Endothelial cell of umbilical vein (primary cell): ENCODE measurements around the gene TMEM179B. TPM values are rescaled to one million over a fixed set of nuclear protein-coding genes. Genes with fewer than 3 reads are reported as not detected.

ENCODE experiments used
- BruUV-seq: library from RNA; stranded (reverse); fragments of 400-500 nt; replicated peaks from 2 replicates; lab custom pipeline; 2021; lab: Mats Ljungman, UMichigan
- CTCF ChIA-PET: fragments of 300-600, 350-600 bp; sonication (Branson Sonifier 250); formaldehyde crosslinking; loops from one replicate; lab custom pipeline; 2021; ENCODE audit warnings: antibody characterized with exemption, inconsistent platforms; lab: Charles Lee
- POLR2A ChIA-PET: fragments of 300-600, 350-600 bp; sonication (Branson Sonifier 250); formaldehyde crosslinking; loops from one replicate; lab custom pipeline; 2021; ENCODE audit warnings: antibody characterized with exemption, inconsistent platforms; lab: Charles Lee
- DNase-seq: peaks from one replicate; pipeline ENCODE4 v3.0.0-alpha.2; 2011; ENCODE audit warnings: low read depth, low spot score
- FAIRE-seq: peaks from 2 replicates; lab custom pipeline; 2011; peaks lifted over from hg19 to GRCh38; lab: Jason Lieb, UNC
- H2AFZ ChIP-seq: 2 replicates; pipeline ENCODE4 v1.6.0; 2012; ENCODE audit warnings: low read depth, low read length, control low read depth, inconsistent platforms
- H3K27ac ChIP-seq: 2 replicates; pipeline ENCODE4 v1.5.1; 2011; ENCODE audit warnings: low read depth, mild to moderate bottlenecking, control low read depth, low read length, moderate library complexity; ENCODE audit not compliant: insufficient read depth
- H3K27me3 ChIP-seq, 2 experiments: 2 replicates each; pipeline versions ENCODE4 v1.6.0 to v1.6.1; 2011; ENCODE audit warnings: low read length in 2 of 2, mixed read lengths in 1 of 2; ENCODE audit not compliant: control insufficient read depth in 2 of 2, insufficient read depth in 2 of 2
- H3K36me3 ChIP-seq, 2 experiments: 2 replicates in 1 of 2; 3 replicates in 1 of 2; pipeline ENCODE4 v1.5.1; 2011; ENCODE audit warnings: low read length in 2 of 2, mild to moderate bottlenecking in 1 of 2, moderate library complexity in 1 of 2; ENCODE audit not compliant: control insufficient read depth in 2 of 2, insufficient read depth in 2 of 2; ENCODE audit errors: extremely low read depth in 1 of 2
- H3K4me1 ChIP-seq: 3 replicates; pipeline ENCODE4 v1.5.1; 2011; ENCODE audit warnings: mild to moderate bottlenecking, low read length; ENCODE audit not compliant: control insufficient read depth, insufficient read depth; ENCODE audit errors: extremely low read depth
- H3K4me2 ChIP-seq: 2 replicates; pipeline ENCODE4 v1.6.1; 2011; ENCODE audit warnings: low read length, control low read depth, mixed read lengths; ENCODE audit not compliant: insufficient read depth
- H3K4me3 ChIP-seq, 3 experiments: fragments of 200-600 bp in 1 of 3; sonication (generic), shearing (Covaris generic) in 1 of 3; replicated peaks in 1 of 3; 2 replicates each; pipeline ENCODE4 v1.5.1; 2011 to 2016; ENCODE audit warnings: control low read depth in 3 of 3, low read length in 3 of 3, mild to moderate bottlenecking in 2 of 3, inconsistent platforms in 1 of 3, low read depth in 1 of 3, moderate library complexity in 1 of 3; ENCODE audit not compliant: insufficient read depth in 1 of 3
- H3K79me2 ChIP-seq: 2 replicates; pipeline ENCODE4 v1.6.0; 2012; ENCODE audit warnings: low read length, inconsistent platforms; ENCODE audit not compliant: control insufficient read depth, insufficient read depth
- H3K9ac ChIP-seq: replicated peaks from 2 replicates; pipeline ENCODE3; 2011; ENCODE audit warnings: low read length, control low read depth; ENCODE audit not compliant: insufficient read depth; ENCODE audit errors: extremely low read depth
- H3K9me1 ChIP-seq: replicated peaks from 3 replicates; pipeline ENCODE4 v1.6.0; 2011; ENCODE audit warnings: mild to moderate bottlenecking, low read length; ENCODE audit not compliant: control insufficient read depth, insufficient read depth; ENCODE audit errors: extremely low read depth
- H3K9me3 ChIP-seq: replicated peaks from 2 replicates; pipeline ENCODE4 v1.5.1; 2012; ENCODE audit warnings: low read length, inconsistent platforms; ENCODE audit not compliant: control insufficient read depth, insufficient read depth
- H4K20me1 ChIP-seq: replicated peaks from 2 replicates; pipeline ENCODE3; 2011; ENCODE audit warnings: mild to moderate bottlenecking, low read length; ENCODE audit not compliant: control insufficient read depth, insufficient read depth; ENCODE audit errors: extremely low read depth
- EZH2 ChIP-seq: IDR thresholded peaks from 2 replicates; pipeline ENCODE4 v1.6.1; 2012; ENCODE audit warnings: borderline replicate concordance, low read depth, mild to moderate bottlenecking, moderate library complexity, low read length, inconsistent platforms; ENCODE audit not compliant: severe bottlenecking
- FOS ChIP-seq: IDR thresholded peaks from 2 replicates; pipeline ENCODE4 v1.6.1; 2011; ENCODE audit warnings: mild to moderate bottlenecking, low read length, moderate library complexity, borderline replicate concordance; ENCODE audit not compliant: insufficient read depth
- GATA2 ChIP-seq: IDR thresholded peaks from 2 replicates; pipeline ENCODE4 v1.7.0; 2011; ENCODE audit warnings: low read depth, mild to moderate bottlenecking, moderate library complexity, mixed read lengths, low read length; ENCODE audit not compliant: insufficient read length, insufficient read depth
- JUN ChIP-seq: IDR thresholded peaks from 2 replicates; pipeline ENCODE4 v1.6.1; 2011; ENCODE audit warnings: borderline replicate concordance, low read depth; ENCODE audit not compliant: insufficient read length, insufficient read depth
- MYC ChIP-seq: IDR thresholded peaks from one replicate; pipeline ENCODE4 v1.6.1; 2011; ENCODE audit warnings: mild to moderate bottlenecking, low read depth, low read length
- POLR2A ChIP-seq: IDR thresholded peaks from 2 replicates; pipeline ENCODE4 v1.6.1; 2012; ENCODE audit warnings: low read depth, mild to moderate bottlenecking, control low read depth, low read length
- POLR2AphosphoS5 ChIP-seq: IDR thresholded peaks from 2 replicates; pipeline ENCODE4 v1.6.1; 2012; ENCODE audit warnings: low read depth, mild to moderate bottlenecking, control low read depth, low read length, moderate library complexity; ENCODE audit not compliant: insufficient read depth
- dilution Hi-C: fragments of 300-500 bp; cut with MboI; formaldehyde crosslinking; loops from one replicate; pipeline ENCODE4 v1.15.0; 2019; ENCODE audit warnings: low sequenced_read_pairs; ENCODE audit not compliant: extremely low pct_ligation_motif_present
- intact Hi-C: fragments of 100-400 bp; cut with micrococcal nuclease; formaldehyde crosslinking; loops from one replicate; pipeline ENCODE4 v1.10.0; 2022
- polyA plus RNA-seq, 4 experiments: library from polyadenylated mRNA; depleted of rRNA in 3 of 4; stranded (reverse) in 3 of 4; unstranded in 1 of 4; fragments of >200 nt; gene quantifications; 2 replicates each; pipeline versions ENCODE4 v1.2.1 to v1.2.3, GENCODE V29; 2011 to 2012; ENCODE audit warnings: missing spikeins in 1 of 4
- total RNA-seq: library from RNA; stranded (reverse); gene quantifications from 2 replicates; pipeline ENCODE4 v1.2.3, GENCODE V29; 2021
- TF ChIP-seq, protein P1 (sequence below), 2 donors: IDR thresholded peaks; 1 replicate in 1 of 2; 2 replicates in 1 of 2; pipeline ENCODE4 v1.5.1; 2011; ENCODE audit warnings: low read length in 2 of 2, mild to moderate bottlenecking in 2 of 2, moderate library complexity in 2 of 2, control low read depth in 1 of 2, inconsistent platforms in 1 of 2, low read depth in 1 of 2; ENCODE audit not compliant: insufficient read depth in 1 of 2; ENCODE audit errors: extremely low read depth in 1 of 2
- TF ChIP-seq, protein P2 (sequence below): IDR thresholded peaks from 2 replicates; pipeline ENCODE4 v1.6.1; 2011; ENCODE audit not compliant: insufficient read depth, insufficient read length

TMEM179B gene
- total and polyA plus RNA-seq, 2 donors (not counting 3 experiments of a cell fraction or from before 2014, with no cell fraction given), result 27.6 to 102 TPM

DNA sequence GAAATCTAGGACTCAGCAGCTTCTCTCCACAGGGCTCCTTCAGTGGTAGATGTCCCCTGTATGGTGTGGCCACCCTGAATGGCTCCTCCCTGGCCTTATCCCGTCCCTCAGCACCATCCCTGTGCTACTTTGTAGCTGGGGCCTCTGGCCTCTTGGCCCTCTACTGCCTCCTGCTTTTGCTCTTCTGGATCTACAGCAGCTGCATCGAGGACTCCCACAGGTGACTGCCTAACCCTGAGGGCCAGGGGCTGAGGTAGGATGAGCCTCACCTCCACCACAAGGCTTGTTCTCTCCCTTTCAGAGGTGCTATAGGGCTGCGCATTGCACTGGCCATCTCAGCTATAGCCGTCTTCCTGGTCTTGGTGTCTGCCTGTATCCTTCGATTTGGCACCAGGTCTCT is 1.8 kb downstream of the TMEM179B start:
- Histone ChIP-seq H3K9me3 (no peaks in the 10 kb centered on the region), H3K4me3 (no peak overlapping the region), H4K20me1 (no peaks in the 10 kb centered on the region), H3K27me3 (no peaks in the 10 kb centered on the region), H3K36me3 (peaks cover 3 to 20% of the 10 kb centered on the region in 2 experiments), H3K9me1 (no peaks in the 10 kb centered on the region), H3K4me2 (no peak overlapping the region), H2AFZ (no peak overlapping the region), H3K27ac (no peak overlapping the region), H3K79me2 (peaks cover 27% of the 10 kb centered on the region), H3K4me1 (peaks cover 17% of the 10 kb centered on the region), H3K9ac (no peak overlapping the region)
- no peak for DNase-seq
- ChIA-PET POLR2A (interaction anchor here (1.9 kb wide), 1 partner anchor 52 kb away, joined by 9 read pairs; no protein-coding TSS in a partner anchor), CTCF (interaction anchor here (1.8 to 3.1 kb wide), 2 partner anchors 17 to 27 kb away, joined by 5 to 42 read pairs; partner anchors contain the start of genes POLR2G and TAF6L)
- TF ChIP-seq JUN (no peak), POLR2AphosphoS5 (no peak), FOS (no peak), POLR2A (no peak), EZH2 (no peak), MYC (no peak), GATA2 (no peak)
- TF ChIP-seq, protein P1, sequence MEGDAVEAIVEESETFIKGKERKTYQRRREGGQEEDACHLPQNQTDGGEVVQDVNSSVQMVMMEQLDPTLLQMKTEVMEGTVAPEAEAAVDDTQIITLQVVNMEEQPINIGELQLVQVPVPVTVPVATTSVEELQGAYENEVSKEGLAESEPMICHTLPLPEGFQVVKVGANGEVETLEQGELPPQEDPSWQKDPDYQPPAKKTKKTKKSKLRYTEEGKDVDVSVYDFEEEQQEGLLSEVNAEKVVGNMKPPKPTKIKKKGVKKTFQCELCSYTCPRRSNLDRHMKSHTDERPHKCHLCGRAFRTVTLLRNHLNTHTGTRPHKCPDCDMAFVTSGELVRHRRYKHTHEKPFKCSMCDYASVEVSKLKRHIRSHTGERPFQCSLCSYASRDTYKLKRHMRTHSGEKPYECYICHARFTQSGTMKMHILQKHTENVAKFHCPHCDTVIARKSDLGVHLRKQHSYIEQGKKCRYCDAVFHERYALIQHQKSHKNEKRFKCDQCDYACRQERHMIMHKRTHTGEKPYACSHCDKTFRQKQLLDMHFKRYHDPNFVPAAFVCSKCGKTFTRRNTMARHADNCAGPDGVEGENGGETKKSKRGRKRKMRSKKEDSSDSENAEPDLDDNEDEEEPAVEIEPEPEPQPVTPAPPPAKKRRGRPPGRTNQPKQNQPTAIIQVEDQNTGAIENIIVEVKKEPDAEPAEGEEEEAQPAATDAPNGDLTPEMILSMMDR (IDR thresholded peaks at IDR 0.05; ENCODE audit: extremely low read depth in 1 of 2, insufficient read depth in 1 of 2, low read depth in 1 of 2, low read length in 2 of 2), result no peak
- TF ChIP-seq, protein P2, sequence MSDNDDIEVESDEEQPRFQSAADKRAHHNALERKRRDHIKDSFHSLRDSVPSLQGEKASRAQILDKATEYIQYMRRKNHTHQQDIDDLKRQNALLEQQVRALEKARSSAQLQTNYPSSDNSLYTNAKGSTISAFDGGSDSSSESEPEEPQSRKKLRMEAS, result no peak
- BruUV-seq, result no TSS peak
- intact Hi-C loops, result no loop called here
- dilution Hi-C loops, result no loop called here
- no peak for FAIRE-seq
